Mucosa of gallbladder (tissue), 1 donor: Measurements from ENCODE around the gene MTLN. TPM values are rescaled to one million over a fixed set of nuclear protein-coding genes. Genes with fewer than 3 reads are reported as not detected.
"Not testable (repeated sequence)": the region's sequence is repeated elsewhere in the genome, so short reads cannot be mapped to it uniquely, and the experiment has no call there.

Source experiments
- DNase-seq: peaks from one replicate; pipeline ENCODE4 v3.0.0-alpha.2; 2020; ENCODE audit warnings: low spot score
- total RNA-seq: library from RNA; stranded (reverse); gene quantifications from one replicate; pipeline ENCODE4 v1.2.1, GENCODE V29; 2021
- donor health status: DM: no; HTN: no; CAD: no.

The MTLN gene
- 60.0 TPM for total RNA-seq

GRCh38 chr2:110211938-110212858, at the start of gene MTLN:
TSS of gene MTLN (minus strand) at chr2:110212547. CDS start at chr2:110212525, 22 bp downstream.
- DNase-seq, result peak; percentile 73

- DNase-seq, result not testable (repeated sequence)
Measured at GRCh38 chr2:110261910-110262309, 49.6 kb upstream of the MTLN start.

GRCh38 chr2:110248081-110248795, 35.9 kb upstream of the MTLN start:
- DNase-seq, result not testable (repeated sequence)

- DNase-seq, result not testable (repeated sequence)
Measured at GRCh38 chr2:110245488-110246435, 33.4 kb upstream of the MTLN start.

GRCh38 chr2:110243283-110243682, 30.9 kb upstream of the MTLN start:
- DNase-seq, result not testable (repeated sequence)

- not testable (repeated sequence) for DNase-seq
Measured at GRCh38 chr2:110234514-110234913, 22.2 kb upstream of the MTLN start.

GRCh38 chr2:110229886-110230285, 17.5 kb upstream of the MTLN start:
- not testable (repeated sequence) for DNase-seq

- not testable (repeated sequence) for DNase-seq
Measured at GRCh38 chr2:110222626-110223025, 10.3 kb upstream of the MTLN start.

- no peak for DNase-seq
Measured at GRCh38 chr2:110221938-110222337, 9.6 kb upstream of the MTLN start.

GRCh38 chr2:110220190-110220564, 7.8 kb upstream of the MTLN start:
- no peak for DNase-seq

- DNase-seq, result no peak
Measured at GRCh38 chr2:110219496-110220189, 7.3 kb upstream of the MTLN start.

GRCh38 chr2:110218889-110219288, 6.5 kb upstream of the MTLN start:
- DNase-seq, result not testable (repeated sequence)

- DNase-seq, result no peak
Measured at GRCh38 chr2:110216803-110217202, 4.5 kb upstream of the MTLN start.

- DNase-seq, result no peak
Measured at GRCh38 chr2:110216199-110216598, 3.9 kb upstream of the MTLN start.

- no peak for DNase-seq
Measured at GRCh38 chr2:110215566-110216158, 3.3 kb upstream of the MTLN start.

GRCh38 chr2:110215091-110215490, 2.7 kb upstream of the MTLN start:
- no peak for DNase-seq

GRCh38 chr2:110213522-110213921, 1.2 kb upstream of the MTLN start:
- DNase-seq, result not testable (repeated sequence)

- DNase-seq, result no peak
Measured at GRCh38 chr2:110205660-110206455, 6.5 kb downstream of the MTLN start.
